K562 (cell line): ENCODE measurements around the gene AKT2. TPM values are rescaled to one million over a fixed set of nuclear protein-coding genes. Genes with fewer than 3 reads are reported as not detected.

Experiments used
- CTCFL ChIP-seq: IDR thresholded peaks from 2 replicates; pipeline ENCODE4 v1.6.1; 2011; ENCODE audit warnings: borderline replicate concordance, low read depth, mild to moderate bottlenecking, moderate library complexity, low read length; ENCODE audit not compliant: insufficient read depth, poor library complexity, severe bottlenecking
- ESRRB ChIP-seq: fragments of 250-450 bp; sonication (Bioruptor Pico); IDR thresholded peaks from 2 replicates; pipeline ENCODE4 v1.5.0; 2020; ENCODE audit warnings: mild to moderate bottlenecking, moderate library complexity, borderline replicate concordance
- L3MBTL2 ChIP-seq: fragments of 450-650 bp; IDR thresholded peaks from 2 replicates; pipeline ENCODE4 v1.6.1; 2016; ENCODE audit warnings: mild to moderate bottlenecking, moderate library complexity
- STAG1 ChIP-seq: sonication (generic); formaldehyde crosslinking; IDR thresholded peaks from 2 replicates; pipeline ENCODE4 v1.5.0; 2020; ENCODE audit warnings: missing genetic modification reagents, borderline replicate concordance
- polyA plus RNA-seq, 8 experiments: library from polyadenylated mRNA; depleted of rRNA in 4 of 8; stranded (reverse) in 5 of 8; unstranded in 3 of 8; fragments of >200 nt; fragmentation: Nextera tagmentation in 2 of 8; fragmentation: Illumina TruSeq in 1 of 8; extraction: Ambion mirVana in 2 of 8; extraction: Trizol in 1 of 8; gene quantifications; 2 replicates each; pipeline versions ENCODE4 v1.2.1 to v1.2.3, GENCODE V29; 2011 to 2014; ENCODE audit warnings: inconsistent platforms in 1 of 8, missing spikeins in 1 of 8
- total RNA-seq, 7 experiments: library from RNA; depleted of rRNA in 6 of 7; stranded (reverse); fragments of >200 nt in 6 of 7; fragmentation: Illumina TruSeq in 2 of 7; extraction: Trizol in 2 of 7; gene quantifications; 2 replicates each; pipeline versions ENCODE4 v1.2.1 to v1.2.3, GENCODE V29; 2011 to 2021; ENCODE audit warnings: low replicate concordance in 1 of 7
- TF ChIP-seq, protein P1 (sequence below), 3 experiments: IDR thresholded peaks in 2 of 3; conservative IDR thresholded peaks in 1 of 3; 2 replicates each; pipeline ENCODE4 v1.5.1; 2011 to 2012; ENCODE audit warnings: low read length in 3 of 3, mild to moderate bottlenecking in 3 of 3, control low read depth in 2 of 3, improper control_type of control experiment in 1 of 3, inconsistent platforms in 1 of 3, low read depth in 1 of 3, mixed read lengths in 1 of 3, moderate library complexity in 1 of 3; ENCODE audit not compliant: insufficient read depth in 2 of 3
- TF ChIP-seq, protein P2 (sequence below): sonication (generic); formaldehyde crosslinking; IDR thresholded peaks from 2 replicates; pipeline ENCODE4 v1.8.0; 2022; ENCODE audit warnings: mild to moderate bottlenecking, missing genetic modification reagents

The AKT2 gene
- total and polyA plus RNA-seq, 9 of the 15 experiments (the other 6 are each of a cell fraction or from before 2014, with no cell fraction given) = 1.1 to 132 (median 67.7) TPM

DNA sequence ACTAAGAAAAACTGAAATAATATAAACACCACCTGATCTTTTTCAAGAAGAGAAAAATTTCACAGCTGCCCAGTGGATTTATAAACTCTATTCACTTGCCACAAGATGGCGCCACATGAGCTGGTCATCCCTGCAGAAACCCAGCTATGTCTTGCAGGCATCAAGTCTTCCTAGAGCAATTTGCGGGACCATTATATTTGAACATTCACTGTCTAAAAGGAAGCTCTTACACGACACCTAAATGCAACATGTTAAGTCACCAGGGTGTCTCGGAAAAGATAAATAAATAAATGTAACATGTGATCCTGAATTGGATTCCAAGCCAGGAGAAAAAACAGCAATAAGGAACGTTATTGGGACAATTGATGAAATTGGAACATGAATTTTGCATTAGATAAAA is 20.3 kb upstream of the AKT2 start (continued):
- TF ChIP-seq, protein P1, sequence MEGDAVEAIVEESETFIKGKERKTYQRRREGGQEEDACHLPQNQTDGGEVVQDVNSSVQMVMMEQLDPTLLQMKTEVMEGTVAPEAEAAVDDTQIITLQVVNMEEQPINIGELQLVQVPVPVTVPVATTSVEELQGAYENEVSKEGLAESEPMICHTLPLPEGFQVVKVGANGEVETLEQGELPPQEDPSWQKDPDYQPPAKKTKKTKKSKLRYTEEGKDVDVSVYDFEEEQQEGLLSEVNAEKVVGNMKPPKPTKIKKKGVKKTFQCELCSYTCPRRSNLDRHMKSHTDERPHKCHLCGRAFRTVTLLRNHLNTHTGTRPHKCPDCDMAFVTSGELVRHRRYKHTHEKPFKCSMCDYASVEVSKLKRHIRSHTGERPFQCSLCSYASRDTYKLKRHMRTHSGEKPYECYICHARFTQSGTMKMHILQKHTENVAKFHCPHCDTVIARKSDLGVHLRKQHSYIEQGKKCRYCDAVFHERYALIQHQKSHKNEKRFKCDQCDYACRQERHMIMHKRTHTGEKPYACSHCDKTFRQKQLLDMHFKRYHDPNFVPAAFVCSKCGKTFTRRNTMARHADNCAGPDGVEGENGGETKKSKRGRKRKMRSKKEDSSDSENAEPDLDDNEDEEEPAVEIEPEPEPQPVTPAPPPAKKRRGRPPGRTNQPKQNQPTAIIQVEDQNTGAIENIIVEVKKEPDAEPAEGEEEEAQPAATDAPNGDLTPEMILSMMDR (IDR thresholded peaks at IDR 0.05 in 2 of 3, conservative IDR thresholded peaks at IDR 0.05 in 1 of 3; ENCODE audit: insufficient read depth in 2 of 3, low read depth in 1 of 3, low read length in 3 of 3) = peak; percentile 77 to 94 (median 80)
- TF ChIP-seq, protein P2, sequence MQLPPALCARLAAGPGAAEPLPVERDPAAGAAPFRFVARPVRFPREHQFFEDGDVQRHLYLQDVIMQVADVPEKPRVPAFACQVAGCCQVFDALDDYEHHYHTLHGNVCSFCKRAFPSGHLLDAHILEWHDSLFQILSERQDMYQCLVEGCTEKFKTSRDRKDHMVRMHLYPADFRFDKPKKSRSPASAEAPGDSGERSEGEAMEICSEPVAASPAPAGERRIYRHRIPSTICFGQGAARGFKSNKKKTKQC (CRISPR knock-in tag) = no peak
- peak; percentile 27; the same call in 1 of the 2 replicates for TF ChIP-seq STAG1 (CRISPR knock-in tag)
- no peak for TF ChIP-seq CTCFL
- no peak for TF ChIP-seq L3MBTL2
- no peak for TF ChIP-seq ESRRB (CRISPR knock-in tag)
